ENCODE data around the gene HPRT1.

DNA sequence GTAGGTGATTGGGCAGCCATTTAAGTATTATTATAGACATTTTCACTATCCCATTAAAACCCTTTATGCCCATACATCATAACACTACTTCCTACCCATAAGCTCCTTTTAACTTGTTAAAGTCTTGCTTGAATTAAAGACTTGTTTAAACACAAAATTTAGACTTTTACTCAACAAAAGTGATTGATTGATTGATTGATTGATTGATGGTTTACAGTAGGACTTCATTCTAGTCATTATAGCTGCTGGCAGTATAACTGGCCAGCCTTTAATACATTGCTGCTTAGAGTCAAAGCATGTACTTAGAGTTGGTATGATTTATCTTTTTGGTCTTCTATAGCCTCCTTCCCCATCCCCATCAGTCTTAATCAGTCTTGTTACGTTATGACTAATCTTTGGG is 16.3 kb downstream of the HPRT1 start:
- TF ChIP-seq EZH2phosphoT487 (IDR thresholded peaks at IDR 0.05; ENCODE audit: borderline replicate concordance): no peak
- TF ChIP-seq, protein P1, sequence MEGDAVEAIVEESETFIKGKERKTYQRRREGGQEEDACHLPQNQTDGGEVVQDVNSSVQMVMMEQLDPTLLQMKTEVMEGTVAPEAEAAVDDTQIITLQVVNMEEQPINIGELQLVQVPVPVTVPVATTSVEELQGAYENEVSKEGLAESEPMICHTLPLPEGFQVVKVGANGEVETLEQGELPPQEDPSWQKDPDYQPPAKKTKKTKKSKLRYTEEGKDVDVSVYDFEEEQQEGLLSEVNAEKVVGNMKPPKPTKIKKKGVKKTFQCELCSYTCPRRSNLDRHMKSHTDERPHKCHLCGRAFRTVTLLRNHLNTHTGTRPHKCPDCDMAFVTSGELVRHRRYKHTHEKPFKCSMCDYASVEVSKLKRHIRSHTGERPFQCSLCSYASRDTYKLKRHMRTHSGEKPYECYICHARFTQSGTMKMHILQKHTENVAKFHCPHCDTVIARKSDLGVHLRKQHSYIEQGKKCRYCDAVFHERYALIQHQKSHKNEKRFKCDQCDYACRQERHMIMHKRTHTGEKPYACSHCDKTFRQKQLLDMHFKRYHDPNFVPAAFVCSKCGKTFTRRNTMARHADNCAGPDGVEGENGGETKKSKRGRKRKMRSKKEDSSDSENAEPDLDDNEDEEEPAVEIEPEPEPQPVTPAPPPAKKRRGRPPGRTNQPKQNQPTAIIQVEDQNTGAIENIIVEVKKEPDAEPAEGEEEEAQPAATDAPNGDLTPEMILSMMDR (conservative IDR thresholded peaks at IDR 0.05; ENCODE audit: low read length): no peak
